ENCODE results near the gene SKOR2. TPM values are rescaled to one million over a fixed set of nuclear protein-coding genes. Genes with fewer than 3 reads are reported as not detected.
"Not testable (repeated sequence)": the region's sequence is repeated elsewhere in the genome, so short reads cannot be mapped to it uniquely, and the experiment has no call there.

The SKOR2 gene
- total and polyA plus RNA-seq, 2 donors (not counting 1 experiment from before 2014, with no cell fraction given), result not detected

DNA sequence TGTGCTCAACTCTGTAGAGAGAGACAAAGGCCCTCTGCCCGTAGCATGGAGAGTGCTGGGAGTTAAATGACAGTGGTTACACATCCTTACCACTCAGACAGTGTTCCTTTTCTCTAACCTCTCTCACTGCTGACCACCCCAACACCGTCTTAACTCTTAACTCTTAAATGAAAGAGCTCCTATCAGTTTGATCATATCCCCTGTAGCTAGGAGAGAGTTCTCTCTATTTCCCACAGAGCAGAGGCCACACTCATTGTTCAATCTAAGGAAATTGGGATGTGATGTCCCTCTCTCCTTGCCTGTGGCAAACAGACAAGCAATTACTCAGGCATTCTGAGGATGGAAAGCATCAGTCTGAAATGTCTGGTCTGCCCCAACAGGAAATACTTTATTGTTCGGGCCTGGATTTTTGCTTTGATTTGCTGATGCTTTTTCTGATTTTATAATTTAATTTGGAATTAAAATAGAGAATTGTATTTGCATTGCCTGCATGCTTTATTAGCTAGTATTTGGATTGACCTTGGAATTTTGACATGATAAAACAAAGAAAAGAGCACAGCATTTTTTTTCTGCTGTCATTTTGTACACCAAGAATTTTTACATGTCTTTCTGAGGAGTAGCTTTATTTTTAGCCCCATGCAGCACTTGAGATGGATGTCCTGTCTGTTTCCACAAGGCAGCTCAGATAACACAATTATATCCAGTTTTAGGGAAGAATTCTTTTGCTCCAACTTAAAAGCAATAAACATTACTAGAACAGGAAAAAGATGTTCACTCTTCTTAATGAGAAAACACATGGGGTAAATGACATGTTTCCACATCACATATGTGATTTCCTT, 47.6 kb downstream of the SKOR2 start:
- Histone ChIP-seq H3K36me3 (ENCODE audit: control insufficient read depth, insufficient read depth, low read length) (no peaks in the 10 kb centered on the region), H3K9ac (ENCODE audit: insufficient read depth, low read length) (no peak overlapping the region), H2AFZ (ENCODE audit: low read length) (no peak overlapping the region), H4K20me1 (ENCODE audit: control insufficient read depth, extremely low read depth, insufficient read depth, low read length) (no peaks in the 10 kb centered on the region), H3K27ac (ENCODE audit: insufficient read depth, low read length) (no peak overlapping the region), H3K4me3 (replicated peaks in 1 of 4; ENCODE audit: control extremely low read depth in 1 of 4, insufficient read depth in 1 of 4, low read depth in 3 of 4, low read length in 4 of 4) (no peak overlapping the region), H3K4me2 (ENCODE audit: extremely low read depth, insufficient read depth, low read length) (no peak overlapping the region), H3K4me1 (ENCODE audit: control insufficient read depth, extremely low read depth, insufficient read depth, low read length) (no peaks in the 10 kb centered on the region), H3K27me3 (ENCODE audit: control insufficient read depth, insufficient read depth, low read length) (no peaks in the 10 kb centered on the region), H3K79me2 (ENCODE audit: control insufficient read depth, insufficient read depth, low read length) (no peaks in the 10 kb centered on the region), H3K9me3 (ENCODE audit: control insufficient read depth, insufficient read depth, low read depth, low read length) (no peaks in the 10 kb centered on the region)
- DNase-seq (ENCODE audit: low read depth in 2 of 2), result no peak
- TF ChIP-seq, protein P1, sequence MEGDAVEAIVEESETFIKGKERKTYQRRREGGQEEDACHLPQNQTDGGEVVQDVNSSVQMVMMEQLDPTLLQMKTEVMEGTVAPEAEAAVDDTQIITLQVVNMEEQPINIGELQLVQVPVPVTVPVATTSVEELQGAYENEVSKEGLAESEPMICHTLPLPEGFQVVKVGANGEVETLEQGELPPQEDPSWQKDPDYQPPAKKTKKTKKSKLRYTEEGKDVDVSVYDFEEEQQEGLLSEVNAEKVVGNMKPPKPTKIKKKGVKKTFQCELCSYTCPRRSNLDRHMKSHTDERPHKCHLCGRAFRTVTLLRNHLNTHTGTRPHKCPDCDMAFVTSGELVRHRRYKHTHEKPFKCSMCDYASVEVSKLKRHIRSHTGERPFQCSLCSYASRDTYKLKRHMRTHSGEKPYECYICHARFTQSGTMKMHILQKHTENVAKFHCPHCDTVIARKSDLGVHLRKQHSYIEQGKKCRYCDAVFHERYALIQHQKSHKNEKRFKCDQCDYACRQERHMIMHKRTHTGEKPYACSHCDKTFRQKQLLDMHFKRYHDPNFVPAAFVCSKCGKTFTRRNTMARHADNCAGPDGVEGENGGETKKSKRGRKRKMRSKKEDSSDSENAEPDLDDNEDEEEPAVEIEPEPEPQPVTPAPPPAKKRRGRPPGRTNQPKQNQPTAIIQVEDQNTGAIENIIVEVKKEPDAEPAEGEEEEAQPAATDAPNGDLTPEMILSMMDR (conservative IDR thresholded peaks at IDR 0.05 in 1 of 2, IDR thresholded peaks at IDR 0.05 in 1 of 2; ENCODE audit: low read depth in 1 of 2, low read length in 2 of 2), result no peak
- TF ChIP-seq EZH2 (IDR thresholded peaks at IDR 0.05; ENCODE audit: low read length, missing control alignments), result no peak

DNA sequence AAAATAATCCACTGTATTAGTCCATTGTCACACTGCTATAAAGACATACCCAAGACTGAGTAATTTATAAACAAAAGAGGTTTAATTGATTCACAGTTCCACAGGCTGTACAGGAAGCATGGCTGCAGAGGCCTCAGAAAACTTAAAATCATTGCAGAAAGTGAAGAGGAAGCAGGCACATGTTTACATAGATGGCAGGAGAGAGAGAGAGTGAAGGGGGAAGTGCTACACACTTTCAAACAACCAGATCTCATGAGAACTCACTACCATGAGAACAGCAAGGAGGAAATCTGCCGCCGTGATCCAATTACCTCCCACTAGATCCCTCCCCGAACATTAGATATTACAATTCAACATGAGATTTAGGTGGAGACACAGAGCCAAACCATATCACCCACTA, 55.5 kb downstream of the SKOR2 start:
- DNase-seq (ENCODE audit: low read depth in 2 of 2); H4K20me1 ChIP-seq (ENCODE audit: control insufficient read depth, extremely low read depth, insufficient read depth, low read length); H3K4me3 ChIP-seq (replicated peaks in 1 of 4; ENCODE audit: control extremely low read depth in 1 of 4, insufficient read depth in 1 of 4, low read depth in 3 of 4, low read length in 4 of 4); H3K79me2 ChIP-seq (ENCODE audit: control insufficient read depth, insufficient read depth, low read length); H3K4me1 ChIP-seq (ENCODE audit: control insufficient read depth, extremely low read depth, insufficient read depth, low read length); H3K9me3 ChIP-seq (ENCODE audit: control insufficient read depth, insufficient read depth, low read depth, low read length); H3K4me2 ChIP-seq (ENCODE audit: extremely low read depth, insufficient read depth, low read length); H3K27ac ChIP-seq (ENCODE audit: insufficient read depth, low read length); H3K27me3 ChIP-seq (ENCODE audit: control insufficient read depth, insufficient read depth, low read length); H2AFZ ChIP-seq (ENCODE audit: low read length); H3K36me3 ChIP-seq (ENCODE audit: control insufficient read depth, insufficient read depth, low read length); H3K9ac ChIP-seq (ENCODE audit: insufficient read depth, low read length): not testable (repeated sequence)

DNA sequence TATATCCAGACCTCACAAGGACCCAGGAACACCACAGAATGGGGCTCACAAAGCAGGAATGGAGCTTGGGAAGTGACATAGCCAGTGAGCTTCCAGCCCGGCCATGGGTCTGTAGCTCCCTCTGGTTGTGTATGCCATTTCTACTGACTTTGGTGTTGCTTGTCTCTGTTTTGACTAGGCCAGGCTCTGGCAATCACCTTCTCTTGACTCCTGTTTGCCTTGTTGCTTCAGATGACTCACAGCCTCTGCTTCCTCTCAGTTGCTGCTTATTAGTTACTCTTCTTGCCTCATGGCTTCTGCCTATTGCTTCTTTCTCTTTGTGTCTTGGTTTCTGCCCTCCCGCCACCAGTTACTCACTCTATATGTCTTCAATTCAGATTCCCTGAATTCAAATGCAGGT, 59.5 kb downstream of the SKOR2 start:
- Histone ChIP-seq H3K9ac (ENCODE audit: insufficient read depth, low read length) (no peak overlapping the region), H3K79me2 (ENCODE audit: control insufficient read depth, insufficient read depth, low read length) (no peaks in the 10 kb centered on the region), H3K4me3 (replicated peaks in 1 of 4; ENCODE audit: control extremely low read depth in 1 of 4, insufficient read depth in 1 of 4, low read depth in 3 of 4, low read length in 4 of 4) (no peak overlapping the region), H3K4me2 (ENCODE audit: extremely low read depth, insufficient read depth, low read length) (no peak overlapping the region), H3K27ac (ENCODE audit: insufficient read depth, low read length) (no peak overlapping the region), H2AFZ (ENCODE audit: low read length) (no peak overlapping the region), H3K36me3 (ENCODE audit: control insufficient read depth, insufficient read depth, low read length) (no peaks in the 10 kb centered on the region), H4K20me1 (ENCODE audit: control insufficient read depth, extremely low read depth, insufficient read depth, low read length) (no peaks in the 10 kb centered on the region), H3K27me3 (ENCODE audit: control insufficient read depth, insufficient read depth, low read length) (no peaks in the 10 kb centered on the region), H3K9me3 (ENCODE audit: control insufficient read depth, insufficient read depth, low read depth, low read length) (no peaks in the 10 kb centered on the region), H3K4me1 (ENCODE audit: control insufficient read depth, extremely low read depth, insufficient read depth, low read length) (no peaks in the 10 kb centered on the region)
- TF ChIP-seq, protein P1 (conservative IDR thresholded peaks at IDR 0.05 in 1 of 2, IDR thresholded peaks at IDR 0.05 in 1 of 2; ENCODE audit: low read depth in 1 of 2, low read length in 2 of 2), result no peak
- no peak for TF ChIP-seq EZH2 (IDR thresholded peaks at IDR 0.05; ENCODE audit: low read length, missing control alignments)
- DNase-seq (ENCODE audit: low read depth in 2 of 2), result no peak

Data from fibroblast of lung (primary cell).